ENCODE results near the gene FOXA3.

Gene FOXA3

DNA sequence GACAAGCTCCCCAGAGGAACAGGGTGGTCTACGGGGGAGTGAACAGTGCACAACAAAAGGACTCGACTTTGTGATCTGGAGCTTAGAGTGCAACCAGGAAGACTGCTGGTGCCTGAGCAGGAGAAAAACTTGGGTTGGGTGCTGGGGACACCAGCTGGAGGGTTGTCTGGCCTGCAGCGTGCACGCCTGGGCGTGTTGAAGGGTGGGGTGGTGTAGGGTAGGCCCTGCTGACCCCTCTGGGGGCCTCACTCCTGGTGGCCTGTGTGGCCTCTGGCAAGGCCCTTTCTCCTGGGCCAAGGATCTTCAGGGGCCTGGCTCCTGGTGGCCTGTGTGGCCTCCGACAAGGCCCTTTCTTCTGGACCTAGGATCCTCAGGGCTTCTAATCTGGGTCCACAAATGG is 44.4 kb upstream of the FOXA3 start:
- no peaks in the 10 kb centered on the region for H3K27me3 ChIP-seq (ENCODE audit: insufficient read depth, insufficient read length)
- H3K36me3 ChIP-seq (ENCODE audit: insufficient read depth, insufficient read length, low read length) = peaks cover 48% of the 10 kb centered on the region
- no peak overlapping the region for H3K4me3 ChIP-seq (ENCODE audit: insufficient read length, low read depth)
- no peak for TF ChIP-seq ZNF274 (IDR thresholded peaks at IDR 0.05; ENCODE audit: low read depth, low read length)
- H3K9me3 ChIP-seq (ENCODE audit: insufficient read depth, low read length) = no peaks in the 10 kb centered on the region
- peaks cover 24% of the 10 kb centered on the region for H3K4me1 ChIP-seq (ENCODE audit: insufficient read depth, insufficient read length)
- no peak for DNase-seq (ENCODE audit: low read depth, low spot score)
- no peak overlapping the region for H3K9ac ChIP-seq (ENCODE audit: insufficient read length, low read depth)

GRCh38 chr19:45820413-45821102 is 43.6 kb upstream of the FOXA3 start:
- no peak for TF ChIP-seq YY1 (IDR thresholded peaks at IDR 0.05; ENCODE audit: insufficient read depth, insufficient read length)
- no peak for TF ChIP-seq ZNF274 (IDR thresholded peaks at IDR 0.05; ENCODE audit: low read depth, low read length)
- no peak for TF ChIP-seq SUZ12 (IDR thresholded peaks at IDR 0.05; ENCODE audit: extremely low read depth, insufficient read depth, insufficient read length)
- DNase-seq (ENCODE audit: low read depth, low spot score) = no peak
- Histone ChIP-seq H3K9ac (ENCODE audit: insufficient read length, low read depth) (no peak overlapping the region), H3K4me1 (ENCODE audit: insufficient read depth, insufficient read length) (peaks cover 23% of the 10 kb centered on the region), H3K4me3 (ENCODE audit: insufficient read length, low read depth) (no peak overlapping the region), H3K36me3 (ENCODE audit: insufficient read depth, insufficient read length, low read length) (peaks cover 56% of the 10 kb centered on the region), H3K27me3 (ENCODE audit: insufficient read depth, insufficient read length) (no peaks in the 10 kb centered on the region), H3K9me3 (ENCODE audit: insufficient read depth, low read length) (no peaks in the 10 kb centered on the region)

DNA sequence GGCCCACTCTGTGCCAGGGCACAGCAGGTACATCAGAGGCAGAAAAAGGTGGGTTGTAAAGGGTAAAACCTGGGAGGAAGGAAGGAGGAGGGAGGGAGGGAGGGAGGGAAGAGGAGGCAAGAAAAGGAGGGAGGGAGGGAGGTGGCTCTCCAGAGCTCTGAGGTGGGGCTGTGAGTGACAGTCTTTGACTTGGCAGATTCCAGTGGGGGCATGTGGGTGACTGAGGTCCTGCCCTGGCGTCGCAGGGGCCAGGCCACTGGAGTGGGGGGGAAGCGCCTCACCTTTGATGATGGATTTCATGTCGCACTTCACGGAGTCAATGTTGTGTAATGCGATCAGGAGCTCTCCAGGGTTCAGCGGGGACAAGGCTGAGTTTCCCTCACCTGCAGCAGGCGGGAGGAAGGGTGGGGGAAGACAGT is 43.0 kb upstream of the FOXA3 start:
- peaks cover 23% of the 10 kb centered on the region for H3K4me1 ChIP-seq (ENCODE audit: insufficient read depth, insufficient read length)
- no peak for DNase-seq (ENCODE audit: low read depth, low spot score)

DNA sequence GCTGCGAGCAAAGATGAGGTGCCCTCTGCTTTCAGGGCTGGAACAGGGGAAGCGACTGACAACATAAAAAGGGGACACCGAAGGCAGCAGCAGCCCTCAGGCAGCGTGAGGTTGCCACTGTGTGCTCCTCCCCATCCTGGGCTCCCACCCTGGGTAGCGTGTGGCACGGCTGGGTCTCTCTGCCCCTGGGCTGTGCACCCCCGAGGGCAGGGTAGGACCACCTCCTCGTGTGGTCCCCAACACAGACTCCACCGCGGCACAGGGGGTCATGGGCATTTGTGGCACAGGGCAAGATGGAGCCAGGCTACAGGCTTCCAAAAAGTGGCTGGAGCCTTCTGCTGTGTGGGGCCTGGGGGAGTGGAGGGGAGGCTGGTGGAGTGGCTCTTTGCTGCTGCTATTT is 42.6 kb upstream of the FOXA3 start:
- H3K4me3 ChIP-seq (ENCODE audit: insufficient read length, low read depth) = no peak overlapping the region
- no peak overlapping the region for H3K9ac ChIP-seq (ENCODE audit: insufficient read length, low read depth)
- TF ChIP-seq ZNF274 (IDR thresholded peaks at IDR 0.05; ENCODE audit: low read depth, low read length) = no peak
- TF ChIP-seq SUZ12 (IDR thresholded peaks at IDR 0.05; ENCODE audit: extremely low read depth, insufficient read depth, insufficient read length) = no peak
- no peak for TF ChIP-seq YY1 (IDR thresholded peaks at IDR 0.05; ENCODE audit: insufficient read depth, insufficient read length)
- no peak for DNase-seq (ENCODE audit: low read depth, low spot score)
- peaks cover 66% of the 10 kb centered on the region for H3K36me3 ChIP-seq (ENCODE audit: insufficient read depth, insufficient read length, low read length)
- peaks cover 23% of the 10 kb centered on the region for H3K4me1 ChIP-seq (ENCODE audit: insufficient read depth, insufficient read length)
- H3K9me3 ChIP-seq (ENCODE audit: insufficient read depth, low read length) = no peaks in the 10 kb centered on the region
- no peaks in the 10 kb centered on the region for H3K27me3 ChIP-seq (ENCODE audit: insufficient read depth, insufficient read length)

More for the DNA sequence above, 43.0 kb upstream of the FOXA3 start:
- H3K4me3 ChIP-seq (ENCODE audit: insufficient read length, low read depth) = no peak overlapping the region
- TF ChIP-seq YY1 (IDR thresholded peaks at IDR 0.05; ENCODE audit: insufficient read depth, insufficient read length) (no peak), SUZ12 (IDR thresholded peaks at IDR 0.05; ENCODE audit: extremely low read depth, insufficient read depth, insufficient read length) (no peak), ZNF274 (IDR thresholded peaks at IDR 0.05; ENCODE audit: low read depth, low read length) (no peak)
- H3K9me3 ChIP-seq (ENCODE audit: insufficient read depth, low read length) = no peaks in the 10 kb centered on the region
- no peak overlapping the region for H3K9ac ChIP-seq (ENCODE audit: insufficient read length, low read depth)
- no peaks in the 10 kb centered on the region for H3K27me3 ChIP-seq (ENCODE audit: insufficient read depth, insufficient read length)
- H3K36me3 ChIP-seq (ENCODE audit: insufficient read depth, insufficient read length, low read length) = peaks cover 62% of the 10 kb centered on the region

- H3K4me1 ChIP-seq (ENCODE audit: insufficient read depth, insufficient read length) = peaks cover 21% of the 10 kb centered on the region
- DNase-seq (ENCODE audit: low read depth, low spot score) = no peak
- H3K36me3 ChIP-seq (ENCODE audit: insufficient read depth, insufficient read length, low read length) = peaks cover 78% of the 10 kb centered on the region
- H3K9me3 ChIP-seq (ENCODE audit: insufficient read depth, low read length) = no peaks in the 10 kb centered on the region
- TF ChIP-seq SUZ12 (IDR thresholded peaks at IDR 0.05; ENCODE audit: extremely low read depth, insufficient read depth, insufficient read length) (no peak), YY1 (IDR thresholded peaks at IDR 0.05; ENCODE audit: insufficient read depth, insufficient read length) (no peak), ZNF274 (IDR thresholded peaks at IDR 0.05; ENCODE audit: low read depth, low read length) (no peak)
- H3K27me3 ChIP-seq (ENCODE audit: insufficient read depth, insufficient read length) = no peaks in the 10 kb centered on the region
- no peak overlapping the region for H3K9ac ChIP-seq (ENCODE audit: insufficient read length, low read depth)
- no peak overlapping the region for H3K4me3 ChIP-seq (ENCODE audit: insufficient read length, low read depth)
Observed at GRCh38 chr19:45822716-45823115, 41.4 kb upstream of the FOXA3 start.

DNA sequence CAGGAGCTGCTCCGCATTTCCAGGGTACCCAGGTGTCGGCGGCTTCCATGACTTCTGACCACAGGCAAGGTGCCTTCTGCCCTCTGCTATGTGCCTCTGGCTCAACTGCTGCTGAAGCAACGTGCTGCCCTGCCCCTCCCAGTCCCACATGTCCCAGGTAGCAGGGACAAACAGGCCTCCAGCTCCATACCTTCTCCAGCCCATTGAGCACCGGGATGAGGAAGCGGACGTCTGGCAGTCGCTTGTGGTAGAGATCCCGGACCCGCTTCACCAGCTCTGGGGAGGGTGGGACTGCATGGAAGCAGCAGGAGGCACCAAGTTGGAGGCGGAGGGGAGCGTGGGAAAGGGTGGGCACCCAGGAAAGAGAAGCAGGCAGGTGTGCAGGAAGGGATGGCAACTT is 40.9 kb upstream of the FOXA3 start:
- TF ChIP-seq YY1 (IDR thresholded peaks at IDR 0.05; ENCODE audit: insufficient read depth, insufficient read length) (no peak), SUZ12 (IDR thresholded peaks at IDR 0.05; ENCODE audit: extremely low read depth, insufficient read depth, insufficient read length) (no peak), ZNF274 (IDR thresholded peaks at IDR 0.05; ENCODE audit: low read depth, low read length) (no peak)
- Histone ChIP-seq H3K4me3 (ENCODE audit: insufficient read length, low read depth) (no peak overlapping the region), H3K9me3 (ENCODE audit: insufficient read depth, low read length) (no peaks in the 10 kb centered on the region), H3K27me3 (ENCODE audit: insufficient read depth, insufficient read length) (no peaks in the 10 kb centered on the region), H3K4me1 (ENCODE audit: insufficient read depth, insufficient read length) (peaks cover 18% of the 10 kb centered on the region), H3K36me3 (ENCODE audit: insufficient read depth, insufficient read length, low read length) (peaks cover 83% of the 10 kb centered on the region), H3K9ac (ENCODE audit: insufficient read length, low read depth) (no peak overlapping the region)
- DNase-seq (ENCODE audit: low read depth, low spot score) = no peak

- H3K9ac ChIP-seq (ENCODE audit: insufficient read length, low read depth) = no peak overlapping the region
- no peaks in the 10 kb centered on the region for H3K27me3 ChIP-seq (ENCODE audit: insufficient read depth, insufficient read length)
- H3K4me1 ChIP-seq (ENCODE audit: insufficient read depth, insufficient read length) = peaks cover 16% of the 10 kb centered on the region
- no peaks in the 10 kb centered on the region for H3K9me3 ChIP-seq (ENCODE audit: insufficient read depth, low read length)
- TF ChIP-seq YY1 (IDR thresholded peaks at IDR 0.05; ENCODE audit: insufficient read depth, insufficient read length) (no peak), SUZ12 (IDR thresholded peaks at IDR 0.05; ENCODE audit: extremely low read depth, insufficient read depth, insufficient read length) (no peak), ZNF274 (IDR thresholded peaks at IDR 0.05; ENCODE audit: low read depth, low read length) (no peak)
- peaks cover 91% of the 10 kb centered on the region for H3K36me3 ChIP-seq (ENCODE audit: insufficient read depth, insufficient read length, low read length)
- no peak overlapping the region for H3K4me3 ChIP-seq (ENCODE audit: insufficient read length, low read depth)
- DNase-seq (ENCODE audit: low read depth, low spot score) = no peak
Observed at GRCh38 chr19:45824041-45824471, 40.1 kb upstream of the FOXA3 start.

Measured in NT2/D1 (cell line).